WTC11 (cell line): ENCODE results near the gene ITGAX. TPM values are rescaled to one million over a fixed set of nuclear protein-coding genes. Genes with fewer than 3 reads are reported as not detected.

ENCODE experiments used
- ATAC-seq: fragments of 200-7000 bp; cut with Tn5 transposase; 2 replicates; pipeline ENCODE4 v1.10.0; 2021; ENCODE audit warnings: mild to moderate bottlenecking, moderate library complexity
- CTCF ChIA-PET: fragments of 300-600 bp; sonication (Branson Sonifier 250); formaldehyde crosslinking; loops from one replicate; lab custom pipeline; 2021; ENCODE audit warnings: antibody characterized with exemption; lab: Charles Lee
- POLR2A ChIA-PET: fragments of 350-600 bp; sonication (Branson Sonifier 250); formaldehyde crosslinking; loops from one replicate; lab custom pipeline; 2021; ENCODE audit warnings: antibody characterized with exemption; lab: Charles Lee
- DNase-seq: peaks from one replicate; pipeline ENCODE4 v3.0.0; 2021; ENCODE audit warnings: low spot score
- H3K27ac Mint-ChIP-seq: 2 replicates; pipeline ENCODE4 v1.8.0; 2021; ENCODE audit warnings: mixed read lengths
- H3K27me3 Mint-ChIP-seq: 2 replicates; pipeline ENCODE4 v1.8.0; 2021; ENCODE audit warnings: low read depth, mild to moderate bottlenecking, moderate library complexity, mixed read lengths
- H3K36me3 Mint-ChIP-seq: 2 replicates; pipeline ENCODE4 v1.8.0; 2021; ENCODE audit warnings: mixed read lengths
- H3K4me1 Mint-ChIP-seq: 2 replicates; pipeline ENCODE4 v1.8.0; 2022; ENCODE audit warnings: mixed read lengths
- H3K4me3 Mint-ChIP-seq: 2 replicates; pipeline ENCODE4 v1.8.0; 2021; ENCODE audit warnings: mild to moderate bottlenecking, moderate library complexity, mixed read lengths
- H3K9me3 Mint-ChIP-seq: 2 replicates; pipeline ENCODE4 v1.8.0; 2021; ENCODE audit warnings: mixed read lengths
- AR ChIP-seq: fragments of 250-450 bp; sonication (Bioruptor Pico); IDR thresholded peaks from 2 replicates; pipeline ENCODE4 v1.9.0; 2021; ENCODE audit warnings: mild to moderate bottlenecking
- CREM ChIP-seq: sonication (generic); formaldehyde crosslinking; IDR thresholded peaks from 2 replicates; pipeline ENCODE4 v1.8.1; 2022; ENCODE audit warnings: mild to moderate bottlenecking, missing genetic modification reagents, moderate library complexity
- E2F5 ChIP-seq: sonication (generic); formaldehyde crosslinking; IDR thresholded peaks from 2 replicates; pipeline ENCODE4 v1.8.1; 2022; ENCODE audit warnings: mild to moderate bottlenecking, moderate library complexity, missing genetic modification reagents
- ERG ChIP-seq: fragments of 250-450 bp; sonication (Bioruptor Pico); IDR thresholded peaks from 2 replicates; pipeline ENCODE4 v1.8.0; 2021; ENCODE audit warnings: mild to moderate bottlenecking
- GTF2I ChIP-seq: fragments of 250-450 bp; sonication (Bioruptor Pico); conservative IDR thresholded peaks from 2 replicates; pipeline ENCODE4 v1.4.0; 2021; ENCODE audit warnings: mild to moderate bottlenecking
- HMGA2 ChIP-seq: fragments of 250-450 bp; sonication (Bioruptor Pico); IDR thresholded peaks from 2 replicates; pipeline ENCODE4 v1.4.0; 2021; ENCODE audit warnings: mild to moderate bottlenecking, moderate library complexity
- JAZF1 ChIP-seq: fragments of 250-450 bp; sonication (Bioruptor Pico); IDR thresholded peaks from 2 replicates; pipeline ENCODE4 v1.9.0; 2021; ENCODE audit warnings: moderate library complexity, mild to moderate bottlenecking, inconsistent platforms
- KAT7 ChIP-seq: sonication (generic); formaldehyde crosslinking; IDR thresholded peaks from 2 replicates; pipeline ENCODE4 v1.8.1; 2023; ENCODE audit warnings: missing genetic modification reagents, mild to moderate bottlenecking, borderline replicate concordance
- MLX ChIP-seq: sonication (generic); formaldehyde crosslinking; IDR thresholded peaks from 2 replicates; pipeline ENCODE4 v1.8.1; 2023; ENCODE audit warnings: mild to moderate bottlenecking, missing genetic modification reagents, moderate library complexity
- MXD4 ChIP-seq: fragments of 250-450 bp; sonication (Bioruptor Pico); IDR thresholded peaks from 2 replicates; pipeline ENCODE4 v1.8.0; 2021; ENCODE audit warnings: mild to moderate bottlenecking, moderate library complexity, borderline replicate concordance
- NFATC4 ChIP-seq: fragments of 250-450 bp; sonication (Bioruptor Pico); IDR thresholded peaks from 2 replicates; pipeline ENCODE4 v1.9.0; 2021; ENCODE audit warnings: mild to moderate bottlenecking
- NFYB ChIP-seq: sonication (generic); formaldehyde crosslinking; conservative IDR thresholded peaks from 2 replicates; pipeline ENCODE4 v1.8.0; 2022; ENCODE audit warnings: low read depth, missing genetic modification reagents
- NR3C1 ChIP-seq: sonication (generic); formaldehyde crosslinking; conservative IDR thresholded peaks from 2 replicates; pipeline ENCODE4 v1.8.1; 2023; ENCODE audit warnings: low read depth, mild to moderate bottlenecking, missing genetic modification reagents
- RORB ChIP-seq: fragments of 250-450 bp; sonication (Bioruptor Pico); IDR thresholded peaks from 2 replicates; pipeline ENCODE4 v1.9.0; 2021; ENCODE audit warnings: mild to moderate bottlenecking
- SMAD3 ChIP-seq: sonication (generic); formaldehyde crosslinking; IDR thresholded peaks from 2 replicates; pipeline ENCODE4 v1.8.0; 2022; ENCODE audit warnings: missing genetic modification reagents, mild to moderate bottlenecking, borderline replicate concordance
- TCF7 ChIP-seq: sonication (generic); formaldehyde crosslinking; IDR thresholded peaks from 2 replicates; pipeline ENCODE4 v1.8.0; 2022; ENCODE audit warnings: mild to moderate bottlenecking, low read depth, missing genetic modification reagents, moderate library complexity
- TEAD4 ChIP-seq: sonication (generic); formaldehyde crosslinking; IDR thresholded peaks from 2 replicates; pipeline ENCODE4 v1.8.0; 2022; ENCODE audit warnings: mild to moderate bottlenecking, missing genetic modification reagents
- ZNF121 ChIP-seq: sonication (generic); formaldehyde crosslinking; IDR thresholded peaks from 2 replicates; pipeline ENCODE4 v1.8.0; 2023; ENCODE audit warnings: missing genetic modification reagents
- ZNF263 ChIP-seq: sonication (generic); formaldehyde crosslinking; IDR thresholded peaks from 2 replicates; pipeline ENCODE4 v1.8.1; 2022; ENCODE audit warnings: low read depth, mild to moderate bottlenecking, moderate library complexity, missing genetic modification reagents
- ZNF416 ChIP-seq: fragments of 250-450 bp; sonication (Bioruptor Pico); IDR thresholded peaks from 2 replicates; pipeline ENCODE4 v1.9.0; 2021; ENCODE audit warnings: mild to moderate bottlenecking, inconsistent platforms
- ZNF532 ChIP-seq: fragments of 250-450 bp; sonication (Bioruptor Pico); IDR thresholded peaks from 2 replicates; pipeline ENCODE4 v1.9.0; 2021; ENCODE audit warnings: mild to moderate bottlenecking, borderline replicate concordance
- total RNA-seq: library from RNA; stranded (reverse); gene quantifications from 3 replicates; pipeline ENCODE4 v1.2.3, GENCODE V29; 2021

The ITGAX gene
- total RNA-seq, 1 experiment from 2014 or later, result 0.33 TPM

- TF ChIP-seq ZNF532 (CRISPR knock-in tag) (no peak), ZNF121 (CRISPR knock-in tag) (no peak), KAT7 (CRISPR knock-in tag) (no peak), JAZF1 (CRISPR knock-in tag) (no peak), TEAD4 (CRISPR knock-in tag) (no peak), SMAD3 (CRISPR knock-in tag) (no peak), HMGA2 (no peak)
These were observed 42.7 kb downstream of the ITGAX start (continued) for GRCh38 chr16:31397701-31398100.

GRCh38 chr16:31400191-31400590 is 45.2 kb downstream of the ITGAX start:
- no peak overlapping the region for H3K4me3 Mint-ChIP-seq

GRCh38 chr16:31401436-31401835 is 46.5 kb downstream of the ITGAX start:
- TF ChIP-seq ZNF263 (CRISPR knock-in tag) (no peak), NR3C1 (CRISPR knock-in tag) (no peak), AR (no peak), NFATC4 (CRISPR knock-in tag) (no peak), ZNF416 (CRISPR knock-in tag) (no peak), ERG (CRISPR knock-in tag) (no peak), MXD4 (no peak), CREM (CRISPR knock-in tag) (no peak), TCF7 (CRISPR knock-in tag) (no peak), NFYB (CRISPR knock-in tag) (no peak), RORB (no peak), MLX (CRISPR knock-in tag) (no peak)
- TF ChIP-seq, all 79 proteins: peak for 0
- H3K4me3 Mint-ChIP-seq, result no peak overlapping the region
- CTCF ChIA-PET, result no interaction called here

More at GRCh38 chr16:31400191-31400590, 45.2 kb downstream of the ITGAX start:
- no peak overlapping the region for H3K27ac Mint-ChIP-seq
- DNase-seq (no peak), ATAC-seq (no peak)
- H3K4me1 Mint-ChIP-seq, result no peaks in the 10 kb centered on the region
- H3K36me3 Mint-ChIP-seq, result no peaks in the 10 kb centered on the region
- POLR2A ChIA-PET, result no interaction called here
- H3K27me3 Mint-ChIP-seq, result no peaks in the 10 kb centered on the region; the same call in 1 of the 2 replicates
- no peak for TF ChIP-seq HMGA2
- no peak for TF ChIP-seq GTF2I (CRISPR knock-in tag)
- TF ChIP-seq E2F5 (CRISPR knock-in tag), result no peak
- TF ChIP-seq, all 79 proteins: peak for 0
- CTCF ChIA-PET, result no interaction called here
- peaks cover 11% of the 10 kb centered on the region for H3K9me3 Mint-ChIP-seq

More at GRCh38 chr16:31401436-31401835, 46.5 kb downstream of the ITGAX start:
- Mint-ChIP-seq H3K36me3 (no peaks in the 10 kb centered on the region), H3K4me1 (no peaks in the 10 kb centered on the region), H3K27me3 (no peaks in the 10 kb centered on the region; the same call in 1 of the 2 replicates), H3K27ac (no peak overlapping the region), H3K9me3 (peaks cover 11% of the 10 kb centered on the region)
- POLR2A ChIA-PET, result no interaction called here
- ATAC-seq (no peak), DNase-seq (no peak)
